Neural crest cell (in vitro differentiated cells): ENCODE measurements around the gene GPR55. TPM values are rescaled to one million over a fixed set of nuclear protein-coding genes. Genes with fewer than 3 reads are reported as not detected.

Experiments used
- DNase-seq: peaks from one replicate; pipeline ENCODE4 v3.0.0; 2021; ENCODE audit warnings: low read depth, mixed read lengths, low spot score
- H3K27ac Mint-ChIP-seq: one replicate; pipeline ENCODE4 v1.8.0; 2021; ENCODE audit warnings: mild to moderate bottlenecking, mixed read lengths; ENCODE audit not compliant: unreplicated experiment
- H3K27me3 Mint-ChIP-seq: 2 replicates; pipeline ENCODE4 v1.8.0; 2021; ENCODE audit warnings: low read depth, mild to moderate bottlenecking, mixed read lengths
- H3K36me3 Mint-ChIP-seq: 2 replicates; pipeline ENCODE4 v1.8.0; 2021; ENCODE audit warnings: low read depth, mild to moderate bottlenecking, mixed read lengths
- H3K4me1 Mint-ChIP-seq: 2 replicates; pipeline ENCODE4 v1.8.0; 2021; ENCODE audit warnings: mixed read lengths
- H3K4me3 Mint-ChIP-seq: one replicate; pipeline ENCODE4 v1.8.0; 2021; ENCODE audit warnings: mild to moderate bottlenecking, mixed read lengths
- H3K9me3 Mint-ChIP-seq: 2 replicates; pipeline ENCODE4 v1.8.0; 2021; ENCODE audit warnings: mixed read lengths
- total RNA-seq: library from RNA; stranded (reverse); gene quantifications from 2 replicates; pipeline ENCODE4 v1.2.1, GENCODE V29; 2021
- TF ChIP-seq, protein P1 (sequence below): fragments of 200-600 bp; sonication (generic); conservative IDR thresholded peaks from 2 replicates; pipeline ENCODE4 v1.5.0; 2021; ENCODE audit warnings: antibody characterized with exemption, mild to moderate bottlenecking

GPR55 gene
- total RNA-seq, 1 donor from 2014 or later: not detected

DNA sequence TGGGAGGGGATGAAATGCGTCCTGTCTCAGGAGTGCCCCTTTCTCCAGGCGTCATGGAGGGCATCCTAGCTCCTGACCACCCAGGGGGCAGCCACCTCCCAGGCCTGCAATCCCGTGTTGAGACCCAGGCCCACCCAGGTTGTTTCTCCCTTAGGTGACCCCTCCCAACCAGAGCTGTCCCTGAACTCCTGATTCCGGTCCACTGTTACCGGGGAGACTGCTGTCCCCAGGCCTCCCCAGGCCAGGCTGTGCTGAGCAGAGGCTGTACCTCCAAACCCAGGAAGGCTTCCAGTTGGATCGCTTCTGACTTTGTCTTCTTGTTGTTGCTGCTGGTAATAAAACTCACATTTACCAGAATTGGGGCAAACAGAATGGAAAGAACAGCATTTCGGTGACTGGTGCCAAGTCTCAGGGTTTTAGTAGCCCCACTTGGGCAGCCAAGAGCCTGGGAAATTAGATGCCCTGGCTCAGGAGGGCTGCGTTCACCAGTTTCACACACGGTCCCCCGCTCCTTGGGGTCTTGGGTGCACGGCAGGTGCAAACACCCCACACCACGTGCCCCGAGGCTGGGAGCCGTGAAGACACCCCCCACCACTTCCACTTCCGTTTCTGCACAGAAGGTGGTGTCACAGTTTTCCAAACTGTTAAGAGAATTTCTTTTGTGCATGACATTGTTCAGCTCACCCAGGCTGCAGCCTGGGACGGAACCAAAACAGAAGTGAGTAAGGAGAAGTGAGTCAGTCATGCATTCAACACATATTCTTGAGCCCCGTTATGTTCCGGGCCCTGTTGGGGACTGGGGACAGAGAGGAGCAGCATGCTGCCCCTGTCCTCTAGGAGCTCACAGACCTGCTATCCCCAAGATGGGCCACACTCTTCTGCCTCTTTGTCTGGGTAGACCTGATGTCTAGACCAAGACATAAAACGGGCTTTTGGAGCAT lies 30.9 kb downstream of the GPR55 start:
- Mint-ChIP-seq H3K27ac (no peak overlapping the region), H3K36me3 (no peaks in the 10 kb centered on the region), H3K27me3 (no peaks in the 10 kb centered on the region), H3K4me3 (no peak overlapping the region), H3K4me1 (peaks cover 12% of the 10 kb centered on the region), H3K9me3 (no peaks in the 10 kb centered on the region)
- no peak for DNase-seq
- TF ChIP-seq, protein P1, sequence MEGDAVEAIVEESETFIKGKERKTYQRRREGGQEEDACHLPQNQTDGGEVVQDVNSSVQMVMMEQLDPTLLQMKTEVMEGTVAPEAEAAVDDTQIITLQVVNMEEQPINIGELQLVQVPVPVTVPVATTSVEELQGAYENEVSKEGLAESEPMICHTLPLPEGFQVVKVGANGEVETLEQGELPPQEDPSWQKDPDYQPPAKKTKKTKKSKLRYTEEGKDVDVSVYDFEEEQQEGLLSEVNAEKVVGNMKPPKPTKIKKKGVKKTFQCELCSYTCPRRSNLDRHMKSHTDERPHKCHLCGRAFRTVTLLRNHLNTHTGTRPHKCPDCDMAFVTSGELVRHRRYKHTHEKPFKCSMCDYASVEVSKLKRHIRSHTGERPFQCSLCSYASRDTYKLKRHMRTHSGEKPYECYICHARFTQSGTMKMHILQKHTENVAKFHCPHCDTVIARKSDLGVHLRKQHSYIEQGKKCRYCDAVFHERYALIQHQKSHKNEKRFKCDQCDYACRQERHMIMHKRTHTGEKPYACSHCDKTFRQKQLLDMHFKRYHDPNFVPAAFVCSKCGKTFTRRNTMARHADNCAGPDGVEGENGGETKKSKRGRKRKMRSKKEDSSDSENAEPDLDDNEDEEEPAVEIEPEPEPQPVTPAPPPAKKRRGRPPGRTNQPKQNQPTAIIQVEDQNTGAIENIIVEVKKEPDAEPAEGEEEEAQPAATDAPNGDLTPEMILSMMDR: no peak

DNA sequence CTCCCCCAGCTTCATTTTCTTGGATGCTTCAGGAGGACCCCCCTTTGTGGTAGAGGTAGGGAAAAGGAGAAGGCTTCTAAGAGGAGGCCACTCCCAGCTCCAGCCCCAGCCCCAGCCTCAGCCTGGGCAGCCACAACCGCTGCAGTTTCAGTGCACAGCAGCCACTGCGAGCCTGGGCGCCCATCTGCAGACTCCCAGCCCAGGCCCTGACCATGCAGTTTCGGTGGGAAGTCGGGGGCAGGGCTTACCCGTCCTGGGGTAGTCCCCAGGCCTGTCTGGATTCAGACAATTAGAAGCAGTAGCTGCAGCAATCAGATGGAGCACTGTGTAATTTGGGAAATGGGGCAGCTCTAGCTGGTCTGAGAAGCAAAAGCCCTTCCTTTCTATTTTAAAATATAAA lies 31.7 kb downstream of the GPR55 start:
- H3K4me3 Mint-ChIP-seq: no peak overlapping the region
- TF ChIP-seq, protein P1: no peak
- peaks cover 7% of the 10 kb centered on the region for H3K4me1 Mint-ChIP-seq
- H3K9me3 Mint-ChIP-seq: no peaks in the 10 kb centered on the region
- no peaks in the 10 kb centered on the region for H3K36me3 Mint-ChIP-seq
- no peak overlapping the region for H3K27ac Mint-ChIP-seq
- DNase-seq: no peak
- no peaks in the 10 kb centered on the region for H3K27me3 Mint-ChIP-seq

DNA sequence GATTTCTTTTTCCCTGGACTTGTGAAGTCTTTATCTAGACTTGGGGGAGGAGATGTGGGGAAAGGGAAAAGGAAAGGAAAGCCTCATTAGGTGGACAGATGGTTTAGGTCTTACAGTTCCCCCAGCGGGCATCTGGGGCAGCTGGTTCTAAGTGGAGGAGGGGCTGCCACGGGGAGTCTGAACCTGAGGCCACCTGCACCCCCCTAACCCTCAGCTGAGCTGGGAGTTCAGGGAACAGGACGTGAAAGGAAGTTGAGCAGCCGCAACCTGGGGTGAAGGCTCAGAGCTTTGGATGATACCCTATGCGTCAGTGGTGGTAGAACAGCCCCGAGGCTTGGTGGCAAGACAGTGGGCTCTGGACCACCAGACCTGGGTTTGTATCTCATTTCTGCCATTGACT lies 33.5 kb downstream of the GPR55 start:
- H3K27me3 Mint-ChIP-seq: no peaks in the 10 kb centered on the region
- no peak overlapping the region for H3K4me3 Mint-ChIP-seq
- H3K36me3 Mint-ChIP-seq: no peaks in the 10 kb centered on the region
- TF ChIP-seq, protein P1: no peak
- peaks cover 13% of the 10 kb centered on the region for H3K4me1 Mint-ChIP-seq
- DNase-seq: no peak
- H3K9me3 Mint-ChIP-seq: no peaks in the 10 kb centered on the region
- H3K27ac Mint-ChIP-seq: no peak overlapping the region

DNA sequence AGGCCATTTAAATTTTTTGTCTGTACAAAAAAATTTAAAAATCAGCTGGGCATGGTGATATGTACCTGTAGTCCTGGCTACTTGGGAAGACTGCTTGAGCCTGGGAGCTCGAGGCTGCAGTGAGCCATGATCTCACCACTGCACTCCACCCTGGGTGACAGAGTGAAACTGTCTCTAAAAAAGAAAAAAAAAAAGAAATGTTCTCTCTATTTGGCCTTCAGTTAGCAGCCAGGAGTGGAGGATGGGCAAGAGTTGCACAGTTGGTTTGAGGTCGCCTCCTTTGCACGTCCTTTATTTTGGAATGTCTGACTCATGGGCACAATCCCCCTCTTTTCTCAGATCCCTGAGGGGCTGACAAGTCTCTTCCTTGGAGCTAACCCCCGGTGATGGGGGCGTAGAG lies 34.0 kb downstream of the GPR55 start:
- H3K36me3 Mint-ChIP-seq: no peaks in the 10 kb centered on the region
- DNase-seq: no peak
- no peaks in the 10 kb centered on the region for H3K27me3 Mint-ChIP-seq
- H3K4me3 Mint-ChIP-seq: no peak overlapping the region
- H3K27ac Mint-ChIP-seq: no peak overlapping the region
- TF ChIP-seq, protein P1: no peak
- H3K9me3 Mint-ChIP-seq: no peaks in the 10 kb centered on the region
- H3K4me1 Mint-ChIP-seq: peaks cover 17% of the 10 kb centered on the region

DNA sequence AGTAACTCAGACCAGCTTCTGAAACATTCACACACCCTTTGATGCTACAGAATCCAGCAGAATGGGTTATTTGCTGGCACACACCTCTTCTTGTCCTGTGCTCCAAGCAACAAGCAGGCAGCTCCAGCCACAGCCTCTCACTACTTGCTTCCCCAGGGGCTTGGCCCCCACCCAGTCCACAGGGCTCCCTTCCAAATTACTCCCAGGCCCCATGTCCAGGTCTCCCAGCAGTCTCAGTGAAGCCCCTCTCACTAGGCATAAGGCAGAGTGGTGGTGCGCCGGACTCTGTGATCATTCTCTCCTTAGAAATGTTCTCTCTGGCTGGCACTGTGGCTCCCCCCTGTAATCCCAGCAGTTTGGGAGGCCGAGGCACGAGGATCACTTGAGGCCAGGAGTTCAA lies 34.4 kb downstream of the GPR55 start:
- H3K27ac Mint-ChIP-seq: no peak overlapping the region
- DNase-seq: no peak
- no peak overlapping the region for H3K4me3 Mint-ChIP-seq
- H3K36me3 Mint-ChIP-seq: no peaks in the 10 kb centered on the region
- no peaks in the 10 kb centered on the region for H3K27me3 Mint-ChIP-seq
- H3K4me1 Mint-ChIP-seq: peaks cover 21% of the 10 kb centered on the region
- TF ChIP-seq, protein P1: no peak
- H3K9me3 Mint-ChIP-seq: no peaks in the 10 kb centered on the region
